GM12878 (cell line): Measurements from ENCODE around the gene SLC25A45. TPM values are rescaled to one million over a fixed set of nuclear protein-coding genes. Genes with fewer than 3 reads are reported as not detected.

Experiments
- ATAC-seq: fragments of 200-7000 bp; cut with Tn5 transposase; 3 replicates; pipeline ENCODE4 v1.9.1; 2020; ENCODE audit warnings: mild to moderate bottlenecking, moderate library complexity
- BruUV-seq: library from RNA; stranded (reverse); fragments of 400-500 nt; replicated peaks from 2 replicates; lab custom pipeline; 2021; lab: Mats Ljungman, UMichigan
- CTCF ChIA-PET: fragments of 300-600 bp; sonication (Branson Sonifier 250); formaldehyde crosslinking; extraction: SDS; loops from one replicate; lab custom pipeline; 2021; ENCODE audit warnings: inconsistent platforms; lab: Yijun Ruan, JAX
- POLR2A ChIA-PET: fragments of 350-600 bp; formaldehyde crosslinking; extraction: SDS; loops from one replicate; lab custom pipeline; 2021; ENCODE audit warnings: inconsistent platforms; lab: Charles Lee
- RAD21 ChIA-PET: fragments of 300-600 bp; sonication (Branson Sonifier 250); formaldehyde crosslinking; loops from one replicate; lab custom pipeline; 2023; ENCODE audit warnings: antibody characterized with exemption; ENCODE audit not compliant: unreplicated experiment; lab: Charles Lee
- SMC1A ChIA-PET: fragments of 300-600 bp; sonication (Branson Sonifier 250); formaldehyde crosslinking; loops from one replicate; lab custom pipeline; 2023; ENCODE audit not compliant: unreplicated experiment, uncharacterized antibody; lab: Charles Lee
- DNase-seq: peaks from one replicate; pipeline ENCODE4 v3.0.0-alpha.2; 2011; ENCODE audit warnings: low read depth, low spot score
- FAIRE-seq: peaks from 3 replicates; lab custom pipeline; 2011; peaks lifted over from hg19 to GRCh38; lab: Jason Lieb, UNC
- H2AFZ ChIP-seq: 2 replicates; pipeline ENCODE4 v1.6.0; 2011; ENCODE audit warnings: low read depth, low read length, control low read depth; ENCODE audit not compliant: control insufficient read depth
- H3K27ac ChIP-seq: 2 replicates; pipeline ENCODE4 v1.5.1; 2011; ENCODE audit warnings: control low read depth; ENCODE audit not compliant: control insufficient read depth, insufficient read depth
- H3K27me3 ChIP-seq, 2 experiments: replicated peaks in 1 of 2; 2 replicates each; pipeline versions ENCODE4 v1.6.0 to v1.6.1; 2011; ENCODE audit warnings: low read length in 1 of 2; ENCODE audit not compliant: control insufficient read depth in 2 of 2, insufficient read depth in 2 of 2
- H3K36me3 ChIP-seq, 2 experiments: 2 replicates each; pipeline ENCODE4 v1.5.1; 2011; ENCODE audit warnings: low read length in 1 of 2; ENCODE audit not compliant: control insufficient read depth in 2 of 2, insufficient read depth in 2 of 2
- H3K4me1 ChIP-seq: 2 replicates; pipeline ENCODE4 v1.6.1; 2011; ENCODE audit warnings: mild to moderate bottlenecking, low read length, moderate library complexity, mixed read lengths; ENCODE audit not compliant: control insufficient read depth, insufficient read depth
- H3K4me2 ChIP-seq: 2 replicates; pipeline ENCODE4 v1.6.0; 2011; ENCODE audit warnings: control low read depth; ENCODE audit not compliant: control insufficient read depth, insufficient read depth
- H3K4me3 ChIP-seq: fragments of 200-600 bp; sonication (generic); 2 replicates; pipeline ENCODE4 v1.5.1; 2016
- H3K79me2 ChIP-seq: 2 replicates; pipeline ENCODE4 v1.6.0; 2011; ENCODE audit warnings: low read length; ENCODE audit not compliant: control insufficient read depth, insufficient read depth
- H3K9ac ChIP-seq: 2 replicates; pipeline ENCODE4 v1.8.0; 2011; ENCODE audit warnings: low read length, control low read depth, mixed read lengths; ENCODE audit not compliant: control insufficient read depth, insufficient read depth
- H3K9me3 ChIP-seq: replicated peaks from 3 replicates; pipeline ENCODE4 v1.5.1; 2011; ENCODE audit warnings: mild to moderate bottlenecking, low read length; ENCODE audit not compliant: control insufficient read depth, insufficient read depth
- H4K20me1 ChIP-seq: 2 replicates; pipeline ENCODE4 v1.6.0; 2011; ENCODE audit not compliant: control insufficient read depth, insufficient read depth
- NR2C2 ChIP-seq: IDR thresholded peaks from 2 replicates; pipeline ENCODE4 v1.6.1; 2011; ENCODE audit warnings: borderline replicate concordance, low read depth; ENCODE audit not compliant: control insufficient read depth, insufficient read length
- RAD21 ChIP-seq: IDR thresholded peaks from 2 replicates; pipeline ENCODE4 v1.6.1; 2011; ENCODE audit warnings: mild to moderate bottlenecking, low read depth, low read length, moderate library complexity; ENCODE audit not compliant: insufficient read depth
- STAT1 ChIP-seq: fragments of 450-650 bp; conservative IDR thresholded peaks from 2 replicates; pipeline ENCODE4 v1.6.1; 2014; ENCODE audit warnings: antibody characterized with exemption, mild to moderate bottlenecking
- YY1 ChIP-seq: IDR thresholded peaks from 2 replicates; pipeline ENCODE4 v1.6.1; 2011; ENCODE audit warnings: low read depth, mild to moderate bottlenecking, low read length
- WGBS: methylation state at CpG from one replicate; pipeline ENCODE4 v1.1.6; 2016; ENCODE audit warnings: low lambda C conversion rate; ENCODE audit not compliant: insufficient replicate concordance, insufficient coverage; ENCODE audit errors: missing lambda C conversion rate; 5-methylcytosine and 5-hydroxymethylcytosine counted together
- in situ Hi-C: fragments of 300-500 bp; cut with MboI; formaldehyde crosslinking; loops from 9 replicates; pipeline ENCODE4 v1.14.3; 2018; ENCODE audit warnings: mixed read lengths
- intact Hi-C: fragments of 100-400 bp; cut with micrococcal nuclease; formaldehyde crosslinking; loops from one replicate; pipeline ENCODE4 v1.14.2; 2022; ENCODE audit not compliant: unreplicated experiment
- polyA plus RNA-seq, 11 experiments: library from polyadenylated mRNA; depleted of rRNA in 4 of 11; unstranded in 6 of 11; stranded (reverse) in 5 of 11; fragments of >200 nt; fragmentation: Nextera tagmentation in 4 of 11; fragmentation: Illumina TruSeq in 1 of 11; extraction: Ambion mirVana in 4 of 11; extraction: Trizol in 1 of 11; gene quantifications; 1 replicate in 1 of 11; 2 replicates in 10 of 11; pipeline versions ENCODE4 v1.2.1 to v1.2.3, GENCODE V29; 2011 to 2016; ENCODE audit warnings: inconsistent platforms in 2 of 11, missing spikeins in 2 of 11, low read depth in 1 of 11
- total RNA-seq, 4 experiments: library from RNA; depleted of rRNA in 3 of 4; stranded (reverse); fragments of >200 nt in 3 of 4; fragmentation: Illumina TruSeq in 1 of 4; extraction: Trizol in 1 of 4; gene quantifications; 2 replicates each; pipeline versions ENCODE4 v1.2.1 to v1.2.3, GENCODE V29; 2013 to 2021
- TF ChIP-seq, protein P1 (sequence below): IDR thresholded peaks from 2 replicates; pipeline ENCODE4 v1.6.1; 2012; ENCODE audit warnings: low read length, inconsistent platforms

The SLC25A45 gene
- total and polyA plus RNA-seq, 10 of the 15 experiments (the other 5 are each of a cell fraction or from before 2014, with no cell fraction given) = 4.1 to 35.2 (median 20.3) TPM

DNA sequence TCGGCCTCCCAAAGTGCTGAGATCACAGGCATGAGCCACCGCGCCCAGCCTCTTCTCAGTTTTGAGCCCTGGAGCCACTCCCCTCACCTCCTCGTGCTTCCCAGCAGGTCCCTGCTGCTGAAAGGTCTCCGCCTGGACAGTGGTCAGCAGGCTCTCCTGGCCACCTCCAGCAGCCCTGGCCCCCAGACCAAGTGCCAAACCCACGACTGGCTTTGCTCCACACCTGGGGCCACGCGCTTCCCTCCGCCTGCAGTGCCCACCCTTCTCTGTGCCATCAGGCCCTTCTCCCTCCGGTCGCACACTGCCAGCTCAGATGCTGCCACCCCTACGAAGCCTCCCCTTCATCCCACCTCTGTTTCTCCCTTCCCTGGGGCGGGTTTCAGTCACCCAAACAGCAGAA, 16.8 kb upstream of the SLC25A45 start (continued):
- no peak for TF ChIP-seq RAD21
- TF ChIP-seq, all 136 proteins: peak for 0

GRCh38 chr11:65398362-65398910, 16.0 kb upstream of the SLC25A45 start:
- in situ Hi-C loops = no loop called here
- ChIA-PET POLR2A (no interaction called here), RAD21 (no interaction called here), SMC1A (no interaction called here), CTCF (interaction anchor here (1.0 kb wide), 1 partner anchor 113 kb away, joined by 3 read pairs; no protein-coding TSS in a partner anchor)
- no peak for FAIRE-seq
- no peaks in the 10 kb centered on the region for H3K27me3 ChIP-seq
- no peaks in the 10 kb centered on the region for H3K9me3 ChIP-seq
- WGBS = 92% methylated on average over 16 of the region's 16 CpGs
- no peak for TF ChIP-seq NR2C2
- TF ChIP-seq, protein P1, sequence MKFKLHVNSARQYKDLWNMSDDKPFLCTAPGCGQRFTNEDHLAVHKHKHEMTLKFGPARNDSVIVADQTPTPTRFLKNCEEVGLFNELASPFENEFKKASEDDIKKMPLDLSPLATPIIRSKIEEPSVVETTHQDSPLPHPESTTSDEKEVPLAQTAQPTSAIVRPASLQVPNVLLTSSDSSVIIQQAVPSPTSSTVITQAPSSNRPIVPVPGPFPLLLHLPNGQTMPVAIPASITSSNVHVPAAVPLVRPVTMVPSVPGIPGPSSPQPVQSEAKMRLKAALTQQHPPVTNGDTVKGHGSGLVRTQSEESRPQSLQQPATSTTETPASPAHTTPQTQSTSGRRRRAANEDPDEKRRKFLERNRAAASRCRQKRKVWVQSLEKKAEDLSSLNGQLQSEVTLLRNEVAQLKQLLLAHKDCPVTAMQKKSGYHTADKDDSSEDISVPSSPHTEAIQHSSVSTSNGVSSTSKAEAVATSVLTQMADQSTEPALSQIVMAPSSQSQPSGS = no peak
- TF ChIP-seq YY1 = no peak
- no peak for TF ChIP-seq STAT1
- no peak overlapping the region for H3K27ac ChIP-seq
- no peak for ATAC-seq
- H2AFZ ChIP-seq = no peak overlapping the region
- H3K79me2 ChIP-seq = no peaks in the 10 kb centered on the region
- intact Hi-C loops = no loop called here
- DNase-seq = no peak
- H3K4me3 ChIP-seq = no peak overlapping the region
- no peak overlapping the region for H3K4me2 ChIP-seq
- BruUV-seq = no TSS peak
- peaks cover 3% of the 10 kb centered on the region for H3K4me1 ChIP-seq
- no peaks in the 10 kb centered on the region for H4K20me1 ChIP-seq
- peaks cover 7 to 36% of the 10 kb centered on the region in 2 experiments; a peak in 3 of 4 replicates for H3K36me3 ChIP-seq
- no peak overlapping the region for H3K9ac ChIP-seq
